ENCODE data around the gene TBX1.

TBX1 gene

GRCh38 chr22:19753996-19754700, 6.4 kb upstream of the TBX1 start:
- no peak for DNase-seq

GRCh38 chr22:19754701-19755144, 5.9 kb upstream of the TBX1 start:
- no peak for DNase-seq

- no peak for DNase-seq
These were observed 5.3 kb upstream of the TBX1 start for GRCh38 chr22:19755145-19755710.

GRCh38 chr22:19755722-19756287, 4.8 kb upstream of the TBX1 start:
- no peak for DNase-seq

- DNase-seq, result peak; percentile 34 to 63 (median 51)
These were observed 4.1 kb upstream of the TBX1 start for GRCh38 chr22:19756288-19757128.

- DNase-seq, result no peak
These were observed 3.2 kb upstream of the TBX1 start for GRCh38 chr22:19757140-19757984.

- no peak for DNase-seq
These were observed 2.3 kb upstream of the TBX1 start for GRCh38 chr22:19757985-19758895.

- DNase-seq, result no peak
These were observed 1.6 kb upstream of the TBX1 start for GRCh38 chr22:19758896-19759426.

- no peak for DNase-seq
These were observed 1.0 kb upstream of the TBX1 start for GRCh38 chr22:19759427-19760057.

- DNase-seq, result no peak
These were observed 560 bp downstream of the TBX1 start for GRCh38 chr22:19760951-19761724.

- DNase-seq, result no peak
These were observed 1.4 kb downstream of the TBX1 start for GRCh38 chr22:19761725-19762567.

- DNase-seq, result no peak
These were observed 2.2 kb downstream of the TBX1 start for GRCh38 chr22:19762568-19763457.

GRCh38 chr22:19763458-19764298, 3.1 kb downstream of the TBX1 start:
- DNase-seq, result no peak

GRCh38 chr22:19764299-19764593, 3.7 kb downstream of the TBX1 start:
- DNase-seq, result no peak

- no peak for DNase-seq
These were observed 4.3 kb downstream of the TBX1 start for GRCh38 chr22:19764636-19765476.
